Measurements from ENCODE around the gene TARBP1. TPM values are rescaled to one million over a fixed set of nuclear protein-coding genes. Genes with fewer than 3 reads are reported as not detected.

The TARBP1 gene
- total RNA-seq, 2 experiments from 2014 or later: 38.4 to 40.9 TPM

GRCh38 chr1:234490793-234491479, 12.0 kb upstream of the TARBP1 start:
- H3K4me3 ChIP-seq (ENCODE audit: low read length): no peak overlapping the region
- Mint-ChIP-seq H3K4me3 (no peak overlapping the region), H3K9me3 (no peaks in the 10 kb centered on the region), H3K4me1 (ENCODE audit: low read depth) (peaks cover 41% of the 10 kb centered on the region), H3K27me3 (no peaks in the 10 kb centered on the region), H3K36me3 (ENCODE audit: low read depth) (no peaks in the 10 kb centered on the region), H3K27ac (peak overlapping the region; percentile 6)
- POLR2A ChIA-PET: interaction anchor here (1.0 to 1.2 kb wide), 2 partner anchors 12 to 13 kb away, joined by 3 to 4 read pairs; partner anchors contain the start of gene TARBP1
- no peak for TF ChIP-seq CTCF (IDR thresholded peaks at IDR 0.05)
- DNase-seq (no peak), ATAC-seq (ENCODE audit: poor library complexity) (no peak)
- no peaks in the 10 kb centered on the region for H3K36me3 ChIP-seq (ENCODE audit: insufficient read depth, low read length)
- intact Hi-C loops (cut with DNase I, micrococcal nuclease): loop anchor here in 1 of 2 experiments (10.0 kb wide), 1 partner anchor 384 kb away; no protein-coding TSS in a partner anchor
- H3K9me3 ChIP-seq (ENCODE audit: control insufficient read depth in 1 of 2, insufficient read depth in 1 of 2, low read length in 2 of 2): no peaks in the 10 kb centered on the region
- H3K27ac ChIP-seq (ENCODE audit: low read depth in 1 of 2, low read length in 2 of 2): no peak overlapping the region
- CTCF ChIA-PET: no interaction called here
- peaks cover 11% of the 10 kb centered on the region for H3K4me1 ChIP-seq (ENCODE audit: insufficient read depth, low read length)
- no peaks in the 10 kb centered on the region for H3K27me3 ChIP-seq (ENCODE audit: control insufficient read depth in 1 of 2, insufficient read depth in 2 of 2, low read length in 2 of 2)

DNA sequence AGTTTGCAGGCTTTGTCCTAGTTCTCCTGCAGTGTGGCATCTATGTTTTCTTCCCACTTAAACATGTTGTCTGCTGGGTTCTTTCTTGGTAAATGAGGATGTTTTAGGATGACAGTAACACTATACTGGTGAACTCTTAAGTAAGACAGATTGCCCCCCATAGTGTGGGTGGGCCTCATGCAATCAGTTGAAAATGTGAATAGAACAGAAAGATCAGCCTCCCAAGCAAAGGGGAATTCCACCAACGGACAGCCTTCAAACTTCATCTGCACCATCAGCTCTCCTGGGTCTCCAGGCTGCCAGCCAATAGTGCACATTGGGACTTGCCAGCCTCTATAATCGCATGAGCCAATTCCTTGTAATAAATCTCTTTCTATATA, 10.7 kb upstream of the TARBP1 start:
- POLR2A ChIA-PET: interaction anchor here (1.2 kb wide), 1 partner anchor 11 kb away, joined by 4 read pairs; the partner anchor contains the start of gene TARBP1
- intact Hi-C loops (cut with DNase I, micrococcal nuclease): loop anchor here (5.0 to 10.0 kb wide), 2 partner anchors 385 to 928 kb away; no protein-coding TSS in a partner anchor

DNA sequence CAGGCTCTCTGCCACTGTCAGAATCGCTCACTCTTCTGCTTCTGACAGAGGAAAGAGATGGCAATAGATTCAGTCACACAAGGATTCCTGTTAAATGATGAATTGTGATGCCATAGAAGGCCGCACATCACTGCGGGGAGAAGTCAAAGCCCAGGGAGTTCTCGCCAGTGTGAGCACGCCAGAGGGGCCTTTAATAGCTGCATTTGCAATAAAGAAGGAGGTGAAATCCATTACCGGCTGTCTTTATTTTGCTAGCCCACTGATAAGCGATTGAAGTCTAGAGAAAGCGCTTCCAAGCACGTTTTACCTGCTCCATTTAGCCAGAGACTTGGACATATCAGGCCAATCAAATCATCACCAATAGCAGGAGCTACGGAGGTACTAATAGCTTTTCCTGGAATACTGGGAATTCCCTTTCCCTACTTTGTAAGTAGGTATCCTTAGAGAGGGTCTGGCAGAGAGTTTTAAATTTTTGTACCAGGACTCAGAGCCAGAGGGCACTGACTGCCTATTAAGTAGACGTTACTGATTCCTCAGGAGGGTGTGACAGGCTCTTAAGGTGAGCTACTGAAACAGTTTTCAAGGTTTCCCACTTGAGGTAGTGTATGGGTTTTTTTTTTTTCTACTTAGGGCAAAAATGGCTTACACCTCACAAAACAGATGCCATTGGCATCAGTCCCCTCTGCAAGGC, 10.2 kb upstream of the TARBP1 start:
- ChIA-PET POLR2A (interaction anchor here (0.9 kb wide), 1 partner anchor 10 kb away, joined by 3 read pairs; the partner anchor contains the start of gene TARBP1), CTCF (no interaction called here)

More for the DNA sequence above, 10.7 kb upstream of the TARBP1 start:
- TF ChIP-seq CTCF (IDR thresholded peaks at IDR 0.05): no peak
- no peak for ATAC-seq (ENCODE audit: poor library complexity)
- H3K36me3 ChIP-seq (ENCODE audit: insufficient read depth, low read length): no peaks in the 10 kb centered on the region
- H3K27ac ChIP-seq (ENCODE audit: low read depth in 1 of 2, low read length in 2 of 2): no peak overlapping the region
- no peak overlapping the region for H3K4me3 Mint-ChIP-seq
- H3K27me3 Mint-ChIP-seq: no peaks in the 10 kb centered on the region
- CTCF ChIA-PET: no interaction called here
- H3K27ac Mint-ChIP-seq: no peak overlapping the region
- no peaks in the 10 kb centered on the region for H3K36me3 Mint-ChIP-seq (ENCODE audit: low read depth)
- H3K9me3 ChIP-seq (ENCODE audit: control insufficient read depth in 1 of 2, insufficient read depth in 1 of 2, low read length in 2 of 2): no peaks in the 10 kb centered on the region
- peaks cover 11% of the 10 kb centered on the region for H3K4me1 ChIP-seq (ENCODE audit: insufficient read depth, low read length)
- H3K27me3 ChIP-seq (ENCODE audit: control insufficient read depth in 1 of 2, insufficient read depth in 2 of 2, low read length in 2 of 2): no peaks in the 10 kb centered on the region
- H3K4me1 Mint-ChIP-seq (ENCODE audit: low read depth): peaks cover 41% of the 10 kb centered on the region
- no peak overlapping the region for H3K4me3 ChIP-seq (ENCODE audit: low read length)
- no peak for DNase-seq
- no peaks in the 10 kb centered on the region for H3K9me3 Mint-ChIP-seq

More for the DNA sequence above, 10.2 kb upstream of the TARBP1 start:
- Mint-ChIP-seq H3K27me3 (no peaks in the 10 kb centered on the region), H3K27ac (no peak overlapping the region), H3K4me1 (ENCODE audit: low read depth) (peaks cover 41% of the 10 kb centered on the region), H3K9me3 (no peaks in the 10 kb centered on the region), H3K36me3 (ENCODE audit: low read depth) (no peaks in the 10 kb centered on the region), H3K4me3 (no peak overlapping the region)
- Histone ChIP-seq H3K9me3 (ENCODE audit: control insufficient read depth in 1 of 2, insufficient read depth in 1 of 2, low read length in 2 of 2) (no peaks in the 10 kb centered on the region), H3K4me1 (ENCODE audit: insufficient read depth, low read length) (peaks cover 11% of the 10 kb centered on the region), H3K27me3 (ENCODE audit: control insufficient read depth in 1 of 2, insufficient read depth in 2 of 2, low read length in 2 of 2) (no peaks in the 10 kb centered on the region), H3K36me3 (ENCODE audit: insufficient read depth, low read length) (no peaks in the 10 kb centered on the region), H3K4me3 (ENCODE audit: low read length) (no peak overlapping the region), H3K27ac (ENCODE audit: low read depth in 1 of 2, low read length in 2 of 2) (no peak overlapping the region)
- no peak for ATAC-seq (ENCODE audit: poor library complexity)
- DNase-seq: no peak
- no peak for TF ChIP-seq CTCF (IDR thresholded peaks at IDR 0.05)
- intact Hi-C loops (cut with DNase I, micrococcal nuclease): loop anchor here in 1 of 2 experiments (5.0 kb wide), 1 partner anchor 928 kb away; no protein-coding TSS in a partner anchor

Data from CD4-positive, alpha-beta T cell (primary cell).